ENCODE measurements around the gene LUZP1. TPM values are rescaled to one million over a fixed set of nuclear protein-coding genes. Genes with fewer than 3 reads are reported as not detected.

The LUZP1 gene
- total and polyA plus RNA-seq, 2 experiments from 2014 or later: 23.3 to 27.6 TPM

DNA sequence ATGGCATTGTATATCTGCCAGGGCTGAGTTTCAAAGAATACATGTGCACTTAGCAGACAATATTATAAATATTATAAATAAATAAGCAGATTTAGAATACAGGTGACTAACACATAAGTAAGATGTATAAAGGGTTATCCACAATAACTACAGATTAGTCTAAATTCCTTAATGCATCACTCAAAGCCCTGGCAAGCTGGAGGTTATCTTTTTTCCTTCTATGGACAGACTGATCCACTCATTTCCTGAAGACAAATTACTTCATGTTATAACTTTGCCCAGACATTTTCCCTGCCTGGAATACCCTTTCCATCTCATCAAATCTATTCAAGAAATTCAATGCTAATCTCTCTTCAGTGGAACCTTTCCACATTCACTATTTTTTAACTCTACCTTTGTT is 38.8 kb downstream of the LUZP1 start:
- Histone ChIP-seq H3K9me3 (ENCODE audit: low read depth) (no peaks in the 10 kb centered on the region), H3K4me3 (no peak overlapping the region), H3K79me2 (peaks cover 93% of the 10 kb centered on the region), H3K4me1 (ENCODE audit: insufficient read depth) (peaks cover 13% of the 10 kb centered on the region), H3K9me2 (replicated peaks; ENCODE audit: insufficient read depth) (no peaks in the 10 kb centered on the region), H4K20me1 (ENCODE audit: insufficient read depth, poor library complexity, severe bottlenecking) (peaks cover 35% of the 10 kb centered on the region), H3K36me3 (replicated peaks; ENCODE audit: insufficient read depth, low read depth) (no peaks in the 10 kb centered on the region), H3K27me3 (no peaks in the 10 kb centered on the region), H3K27ac (no peak overlapping the region), H3K4me2 (no peak overlapping the region), H2AFZ (no peak overlapping the region)
- no peak for DNase-seq (ENCODE audit: low spot score)
- no peak for TF ChIP-seq EZH2phosphoT487 (IDR thresholded peaks at IDR 0.05; ENCODE audit: low read depth, severe bottlenecking, unreplicated experiment)
- TF ChIP-seq EZH2 (IDR thresholded peaks at IDR 0.05; ENCODE audit: borderline replicate concordance): no peak
- TF ChIP-seq, protein P1, sequence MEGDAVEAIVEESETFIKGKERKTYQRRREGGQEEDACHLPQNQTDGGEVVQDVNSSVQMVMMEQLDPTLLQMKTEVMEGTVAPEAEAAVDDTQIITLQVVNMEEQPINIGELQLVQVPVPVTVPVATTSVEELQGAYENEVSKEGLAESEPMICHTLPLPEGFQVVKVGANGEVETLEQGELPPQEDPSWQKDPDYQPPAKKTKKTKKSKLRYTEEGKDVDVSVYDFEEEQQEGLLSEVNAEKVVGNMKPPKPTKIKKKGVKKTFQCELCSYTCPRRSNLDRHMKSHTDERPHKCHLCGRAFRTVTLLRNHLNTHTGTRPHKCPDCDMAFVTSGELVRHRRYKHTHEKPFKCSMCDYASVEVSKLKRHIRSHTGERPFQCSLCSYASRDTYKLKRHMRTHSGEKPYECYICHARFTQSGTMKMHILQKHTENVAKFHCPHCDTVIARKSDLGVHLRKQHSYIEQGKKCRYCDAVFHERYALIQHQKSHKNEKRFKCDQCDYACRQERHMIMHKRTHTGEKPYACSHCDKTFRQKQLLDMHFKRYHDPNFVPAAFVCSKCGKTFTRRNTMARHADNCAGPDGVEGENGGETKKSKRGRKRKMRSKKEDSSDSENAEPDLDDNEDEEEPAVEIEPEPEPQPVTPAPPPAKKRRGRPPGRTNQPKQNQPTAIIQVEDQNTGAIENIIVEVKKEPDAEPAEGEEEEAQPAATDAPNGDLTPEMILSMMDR (IDR thresholded peaks at IDR 0.05; ENCODE audit: poor library complexity): no peak

DNA sequence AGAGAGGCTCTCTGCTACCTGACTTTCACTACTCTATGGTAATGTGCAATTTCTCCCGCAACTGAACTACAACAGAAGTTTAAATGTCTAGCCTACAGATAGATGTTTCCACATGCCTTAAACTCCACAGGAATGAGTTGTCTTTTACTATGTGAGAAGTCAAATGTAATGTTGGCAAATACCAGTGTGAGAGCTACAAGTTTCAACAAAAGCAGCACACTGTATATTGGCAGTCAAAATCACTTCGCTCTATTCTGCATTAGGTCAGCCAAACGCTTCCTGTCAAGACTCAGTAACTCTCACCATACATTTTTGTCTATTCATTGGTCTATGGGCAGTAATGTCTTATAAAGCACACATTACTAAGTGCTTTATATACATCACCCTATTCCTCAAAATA is 41.9 kb downstream of the LUZP1 start:
- no peak overlapping the region for H3K4me3 ChIP-seq
- DNase-seq (ENCODE audit: low spot score): no peak
- 78% methylated on average over 3 of the region's 3 CpGs for WGBS (ENCODE audit: low lambda C conversion rate, missing lambda C conversion rate)
- H3K4me1 ChIP-seq (ENCODE audit: insufficient read depth): peaks cover 22% of the 10 kb centered on the region
- H3K27ac ChIP-seq: no peak overlapping the region
- H3K9me3 ChIP-seq (ENCODE audit: low read depth): no peaks in the 10 kb centered on the region
- H3K36me3 ChIP-seq (replicated peaks; ENCODE audit: insufficient read depth, low read depth): no peaks in the 10 kb centered on the region
- peaks cover 89% of the 10 kb centered on the region for H3K79me2 ChIP-seq
- H4K20me1 ChIP-seq (ENCODE audit: insufficient read depth, poor library complexity, severe bottlenecking): peaks cover 42% of the 10 kb centered on the region
- no peak for TF ChIP-seq EZH2phosphoT487 (IDR thresholded peaks at IDR 0.05; ENCODE audit: low read depth, severe bottlenecking, unreplicated experiment)
- TF ChIP-seq EZH2 (IDR thresholded peaks at IDR 0.05; ENCODE audit: borderline replicate concordance): no peak
- TF ChIP-seq, protein P1 (IDR thresholded peaks at IDR 0.05; ENCODE audit: poor library complexity): no peak
- no peak overlapping the region for H2AFZ ChIP-seq
- no peak overlapping the region for H3K4me2 ChIP-seq
- no peaks in the 10 kb centered on the region for H3K27me3 ChIP-seq
- H3K9me2 ChIP-seq (replicated peaks; ENCODE audit: insufficient read depth): no peaks in the 10 kb centered on the region

DNA sequence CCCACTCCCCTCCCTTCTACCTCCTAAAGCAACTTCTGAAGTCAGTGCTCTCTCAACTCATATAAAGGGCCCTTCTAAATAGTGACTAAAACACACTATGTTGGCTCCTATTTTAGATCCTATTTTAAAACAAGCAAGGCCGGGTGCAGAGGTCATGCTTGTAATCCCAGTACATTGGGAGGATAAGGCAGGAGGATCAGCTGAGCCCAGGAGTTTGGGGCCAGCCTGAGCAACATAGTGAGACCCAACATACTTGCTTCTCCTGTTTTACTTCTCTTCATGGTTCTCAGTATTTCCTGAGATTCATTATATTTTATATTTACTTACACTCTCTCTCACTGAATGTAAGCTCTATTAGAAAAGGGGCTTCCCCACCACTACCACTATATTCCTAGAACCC is 42.5 kb downstream of the LUZP1 start:
- Histone ChIP-seq H3K9me3 (ENCODE audit: low read depth) (no peaks in the 10 kb centered on the region), H3K4me1 (ENCODE audit: insufficient read depth) (peaks cover 22% of the 10 kb centered on the region), H4K20me1 (ENCODE audit: insufficient read depth, poor library complexity, severe bottlenecking) (peaks cover 45% of the 10 kb centered on the region), H3K36me3 (replicated peaks; ENCODE audit: insufficient read depth, low read depth) (no peaks in the 10 kb centered on the region), H3K4me2 (no peak overlapping the region), H3K27ac (no peak overlapping the region), H3K4me3 (no peak overlapping the region), H2AFZ (no peak overlapping the region), H3K79me2 (peaks cover 89% of the 10 kb centered on the region), H3K27me3 (no peaks in the 10 kb centered on the region), H3K9me2 (replicated peaks; ENCODE audit: insufficient read depth) (no peaks in the 10 kb centered on the region)
- no peak for DNase-seq (ENCODE audit: low spot score)
- 69% methylated on average over 1 of the region's 1 CpG for WGBS (ENCODE audit: low lambda C conversion rate, missing lambda C conversion rate)
- no peak for TF ChIP-seq EZH2 (IDR thresholded peaks at IDR 0.05; ENCODE audit: borderline replicate concordance)
- TF ChIP-seq, protein P1 (IDR thresholded peaks at IDR 0.05; ENCODE audit: poor library complexity): no peak
- TF ChIP-seq EZH2phosphoT487 (IDR thresholded peaks at IDR 0.05; ENCODE audit: low read depth, severe bottlenecking, unreplicated experiment): no peak

DNA sequence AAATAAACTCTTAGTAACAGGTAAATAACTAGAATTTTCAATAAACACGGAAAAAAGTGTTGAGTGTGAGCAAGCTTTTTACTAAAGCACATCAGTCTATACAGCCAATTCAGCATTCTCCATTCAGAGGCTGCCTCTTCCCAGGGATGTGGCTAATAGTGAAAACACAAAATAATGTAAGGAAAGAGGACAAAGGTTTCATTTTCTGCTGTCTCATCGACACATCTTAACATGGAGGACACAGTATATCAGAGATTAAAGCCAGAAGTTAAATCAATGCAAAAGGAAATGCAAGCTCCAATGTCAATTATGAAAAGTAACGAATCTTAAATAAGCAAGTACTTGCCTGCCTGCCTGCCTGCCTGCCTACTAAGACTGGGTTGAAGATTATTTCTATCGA is 43.2 kb downstream of the LUZP1 start:
- Histone ChIP-seq H3K27ac (no peak overlapping the region), H3K4me2 (no peak overlapping the region), H3K36me3 (replicated peaks; ENCODE audit: insufficient read depth, low read depth) (no peaks in the 10 kb centered on the region), H4K20me1 (ENCODE audit: insufficient read depth, poor library complexity, severe bottlenecking) (peaks cover 51% of the 10 kb centered on the region), H3K9me3 (ENCODE audit: low read depth) (no peaks in the 10 kb centered on the region), H3K79me2 (peaks cover 90% of the 10 kb centered on the region), H3K4me1 (ENCODE audit: insufficient read depth) (peaks cover 22% of the 10 kb centered on the region), H2AFZ (no peak overlapping the region), H3K4me3 (no peak overlapping the region), H3K27me3 (no peaks in the 10 kb centered on the region), H3K9me2 (replicated peaks; ENCODE audit: insufficient read depth) (no peaks in the 10 kb centered on the region)
- WGBS (ENCODE audit: low lambda C conversion rate, missing lambda C conversion rate): 90% methylated on average over 4 of the region's 4 CpGs
- TF ChIP-seq, protein P1 (IDR thresholded peaks at IDR 0.05; ENCODE audit: poor library complexity): no peak
- TF ChIP-seq EZH2phosphoT487 (IDR thresholded peaks at IDR 0.05; ENCODE audit: low read depth, severe bottlenecking, unreplicated experiment) (no peak), EZH2 (IDR thresholded peaks at IDR 0.05; ENCODE audit: borderline replicate concordance) (no peak)
- no peak for DNase-seq (ENCODE audit: low spot score)
